ENCODE data around the gene TANC1. TPM values are rescaled to one million over a fixed set of nuclear protein-coding genes. Genes with fewer than 3 reads are reported as not detected.

The TANC1 gene
- total and polyA plus RNA-seq, 2 of the 4 experiments (the other 2 are of a cell fraction): 10.2 to 12.9 TPM

GRCh38 chr2:159228081-159228581, 259.7 kb downstream of the TANC1 start:
- 98% methylated on average over 9 of the region's 14 CpGs; no CpG with 5 or more reads in 1 of the 2 experiments for WGBS, 2 experiments (ENCODE audit: extremely low coverage in 2 of 2, insufficient read length in 1 of 2)
- Histone ChIP-seq H3K56ac (ENCODE audit: extremely low read depth, insufficient read depth, low read length) (no peak overlapping the region), H3K9me1 (ENCODE audit: insufficient read depth, low read length) (peaks cover 5% of the 10 kb centered on the region; the same call in 1 of the 2 replicates), H3K23ac (ENCODE audit: low read depth, low read length) (no peak overlapping the region), H3K36me3 (ENCODE audit: control insufficient read depth, insufficient read depth, low read length) (peaks cover 57% of the 10 kb centered on the region), H3K27me3 (ENCODE audit: control insufficient read depth, insufficient read depth, low read length) (no peaks in the 10 kb centered on the region), H3K4ac (ENCODE audit: low read depth, low read length) (no peak overlapping the region), H4K91ac (ENCODE audit: insufficient read depth, low read depth, low read length) (no peak overlapping the region), H4K20me1 (ENCODE audit: insufficient read depth, low read length) (no peaks in the 10 kb centered on the region; the same call in 1 of the 2 replicates), H3K4me1 (ENCODE audit: control insufficient read depth, insufficient read depth, low read length) (no peaks in the 10 kb centered on the region), H3K4me3 (ENCODE audit: insufficient read depth, low read depth, low read length) (no peak overlapping the region), H3K9ac (ENCODE audit: low read depth, low read length) (no peak overlapping the region), H3K18ac (ENCODE audit: low read depth, low read length) (no peak overlapping the region), H2AFZ (replicated peaks; ENCODE audit: low read length, poor library complexity) (no peak overlapping the region), H2BK5ac (ENCODE audit: low read depth, low read length, poor library complexity, severe bottlenecking) (no peak overlapping the region), H2AK5ac (ENCODE audit: low read depth, low read length) (no peak overlapping the region), H2AK9ac (replicated peaks; ENCODE audit: low read depth, low read length, poor library complexity) (no peak overlapping the region), H3K14ac (replicated peaks; ENCODE audit: low read depth, low read length) (no peak overlapping the region), H2BK20ac (ENCODE audit: low read depth, low read length) (no peak overlapping the region), H4K5ac (ENCODE audit: low read depth, low read length) (no peak overlapping the region), H3K4me2 (ENCODE audit: low read depth, low read length) (no peak overlapping the region), H3K9me3 (ENCODE audit: control insufficient read depth, insufficient read depth, low read length) (no peaks in the 10 kb centered on the region), H2BK120ac (ENCODE audit: low read depth, low read length) (no peak overlapping the region), H2BK15ac (ENCODE audit: low read depth, low read length) (no peak overlapping the region), H3K27ac (ENCODE audit: insufficient read depth, low read length) (no peak overlapping the region), H4K8ac (ENCODE audit: low read depth in 2 of 2, low read length in 2 of 2) (no peak overlapping the region), H3K79me1 (ENCODE audit: low read depth in 1 of 2, low read length in 2 of 2) (no peaks in the 10 kb centered on the region)
- in situ Hi-C loops (cut with MboI; ENCODE audit: low sequenced_read_pairs) (no loop called here), intact Hi-C loops (cut with micrococcal nuclease) (no loop called here), dilution Hi-C loops (cut with HindIII; ENCODE audit: low sequenced_read_pairs, unreplicated experiment) (no loop called here)
- BruUV-seq (replicated peaks): no TSS peak
- no peak for TF ChIP-seq MAFK (IDR thresholded peaks at IDR 0.05; ENCODE audit: low read depth, low read length)
- TF ChIP-seq FOS (IDR thresholded peaks at IDR 0.05; ENCODE audit: low read depth, low read length): no peak
- no peak for TF ChIP-seq CHD1 (IDR thresholded peaks at IDR 0.05; ENCODE audit: low read depth, low read length)
- no peak for TF ChIP-seq RFX5 (IDR thresholded peaks at IDR 0.05; ENCODE audit: low read depth, low read length)
- no peak for TF ChIP-seq CTCF (conservative IDR thresholded peaks at IDR 0.05; ENCODE audit: low read depth, low read length)
- TF ChIP-seq RCOR1 (IDR thresholded peaks at IDR 0.05; ENCODE audit: insufficient replicate concordance, low read length): no peak
- TF ChIP-seq RAD21 (IDR thresholded peaks at IDR 0.05; ENCODE audit: low read length): no peak
- TF ChIP-seq POLR2A (IDR thresholded peaks at IDR 0.05; ENCODE audit: low read depth, low read length): no peak
- no peak for TF ChIP-seq SMC3 (IDR thresholded peaks at IDR 0.05; ENCODE audit: low read depth, low read length)
- no peak for TF ChIP-seq MAZ (IDR thresholded peaks at IDR 0.05; ENCODE audit: borderline replicate concordance, low read depth, low read length)
- DNase-seq: no peak
- CTCF ChIA-PET: interaction anchor here (0.5 kb wide), 1 partner anchor 595 kb away, joined by 3 read pairs; no protein-coding TSS in a partner anchor
- ATAC-seq (ENCODE audit: low read depth): no peak
- POLR2A ChIA-PET (ENCODE audit: unreplicated experiment): no interaction called here

Data from IMR-90 (cell line).